Omental fat pad (tissue), 4 donors: ENCODE measurements around the gene SSRP1. TPM values are rescaled to one million over a fixed set of nuclear protein-coding genes. Genes with fewer than 3 reads are reported as not detected.
"Not testable (repeated sequence)": the region's sequence is repeated elsewhere in the genome, so short reads cannot be mapped to it uniquely, and the experiment has no call there.

Experiments
- ATAC-seq: fragments of 150-250 bp; one replicate; pipeline ENCODE4 v1.9.1; 2016; ENCODE audit warnings: mild to moderate bottlenecking, moderate library complexity; ENCODE audit not compliant: low FRiP score
- DNase-seq: peaks from one replicate; pipeline ENCODE4 v3.0.0-alpha.2; 2019; ENCODE audit warnings: low spot score
- CTCF ChIP-seq, 3 donors: fragments of 450-650 bp; IDR thresholded peaks; one replicate each; pipeline ENCODE4 v1.5.1; 2016 to 2017; ENCODE audit warnings: antibody characterized with exemption in 3 of 3, mild to moderate bottlenecking in 3 of 3, moderate library complexity in 2 of 3
- total RNA-seq, 4 donors: library from RNA; depleted of rRNA; stranded (reverse); fragments of >200 nt; gene quantifications; one replicate each; pipeline ENCODE4 v1.1.0, GENCODE V29; 2016

The SSRP1 gene
- total RNA-seq, 4 donors from 2014 or later = 53.5 to 81.8 (median 61.2) TPM

- TF ChIP-seq CTCF (IDR thresholded peaks at IDR 0.05) = no peak
These were observed 2.5 kb upstream of the SSRP1 start, which contains the start of gene P2RX3 for GRCh38 chr11:57338142-57338541. Gene P2RX3, plus strand, starts transcription at chr11:57338352. Its CDS starts 199 bp downstream, at chr11:57338551.

DNA sequence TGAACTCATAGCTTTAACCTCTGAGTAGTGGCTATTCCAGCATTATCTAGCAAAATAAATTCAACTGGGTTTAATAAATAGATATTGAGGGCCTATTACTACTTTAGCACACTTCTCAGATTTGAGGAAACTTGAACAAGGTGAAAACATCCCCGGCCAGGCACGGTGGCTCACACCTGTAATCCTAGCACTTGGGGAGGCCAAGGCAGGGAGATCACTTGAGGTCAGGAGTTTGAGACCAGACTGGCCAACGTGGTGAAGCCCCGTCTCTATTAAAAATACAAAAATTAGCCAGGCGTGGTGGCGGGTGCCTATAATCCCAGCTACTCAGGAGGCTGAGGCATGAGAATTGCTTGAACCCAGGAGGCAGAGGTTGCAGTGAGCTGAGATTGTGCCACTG is 1.2 kb upstream of the SSRP1 start:
- ATAC-seq, DNase-seq: not testable (repeated sequence)

More at GRCh38 chr11:57338142-57338541, 2.5 kb upstream of the SSRP1 start, which contains the start of gene P2RX3:
- DNase-seq (no peak), ATAC-seq (no peak)

- peak; percentile 43 for ATAC-seq
These were observed 497 bp upstream of the SSRP1 start for GRCh38 chr11:57336111-57336666.

GRCh38 chr11:57335023-57335342 is 709 bp downstream of the SSRP1 start:
- no peak for ATAC-seq
- TF ChIP-seq CTCF (IDR thresholded peaks at IDR 0.05) = no peak

More at GRCh38 chr11:57336111-57336666, 497 bp upstream of the SSRP1 start:
- TF ChIP-seq CTCF (IDR thresholded peaks at IDR 0.05) = no peak
- no peak for DNase-seq

DNA sequence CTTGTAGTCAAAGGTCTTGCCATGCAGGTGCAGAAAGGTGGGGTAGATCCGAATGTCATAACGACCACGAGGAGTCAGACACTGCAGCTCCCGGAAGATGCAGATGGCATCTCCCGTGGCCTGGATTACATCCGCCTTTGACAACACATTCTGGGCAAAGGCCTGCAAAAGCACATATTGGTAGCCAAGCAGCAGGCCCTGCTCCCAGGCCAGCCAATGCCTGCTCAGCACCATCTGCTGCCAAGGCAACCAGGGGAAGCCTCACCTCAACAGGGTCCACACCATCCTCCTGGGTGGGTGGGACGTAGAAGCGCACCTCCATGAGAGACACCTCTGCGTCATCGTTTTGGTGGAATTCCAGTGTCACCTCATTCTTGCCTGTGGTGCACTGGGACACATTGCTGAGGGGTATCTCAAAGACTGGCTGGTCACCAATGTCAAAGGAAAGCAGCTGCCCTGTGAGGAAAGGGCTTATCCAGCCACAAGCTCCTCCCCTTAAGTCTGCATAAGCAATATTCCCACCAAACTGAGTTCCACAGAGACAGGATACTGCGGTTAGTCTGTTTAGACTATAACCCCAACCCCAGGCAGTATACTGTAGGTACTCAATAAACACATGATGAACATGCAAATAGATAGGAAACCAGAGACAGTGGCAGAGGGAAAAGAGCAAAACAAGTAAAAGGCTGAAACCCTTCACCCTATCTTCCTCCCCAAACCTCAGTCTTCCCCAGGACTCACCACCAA is 2.8 kb downstream of the SSRP1 start:
- TF ChIP-seq CTCF (IDR thresholded peaks at IDR 0.05) = no peak
- ATAC-seq = no peak
- no peak for DNase-seq

More at GRCh38 chr11:57335023-57335342, 709 bp downstream of the SSRP1 start:
- DNase-seq = no peak

GRCh38 chr11:57331720-57332119 is 4.0 kb downstream of the SSRP1 start:
- TF ChIP-seq CTCF (IDR thresholded peaks at IDR 0.05) = no peak
- DNase-seq = no peak
- no peak for ATAC-seq

DNA sequence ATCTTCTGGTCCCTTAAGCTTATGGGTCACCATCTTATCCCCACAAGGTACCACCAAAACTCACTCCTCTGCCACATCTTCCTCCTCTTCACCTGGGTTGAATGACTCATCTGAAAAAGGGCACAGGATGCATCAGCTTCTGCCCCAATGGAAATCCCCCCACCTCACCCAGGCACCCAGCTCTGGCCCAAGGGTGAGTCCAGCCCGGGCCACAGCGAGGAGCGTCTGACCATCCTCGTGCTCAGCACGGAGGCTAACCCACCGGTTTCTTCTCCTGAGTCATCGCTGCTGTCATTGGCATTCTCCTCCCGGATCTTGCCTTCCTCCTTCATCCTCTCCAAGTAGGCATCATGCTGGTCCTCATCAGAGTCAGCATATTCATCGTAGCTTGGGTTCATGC is 5.7 kb downstream of the SSRP1 start:
- no peak for DNase-seq
- TF ChIP-seq CTCF (IDR thresholded peaks at IDR 0.05) = no peak

More for the DNA sequence above, 5.7 kb downstream of the SSRP1 start:
- no peak for ATAC-seq
